Measurements from ENCODE around the gene CDK11A. TPM values are rescaled to one million over a fixed set of nuclear protein-coding genes. Genes with fewer than 3 reads are reported as not detected.
A peak's percentile ranks its signal among the peaks of the same experiment; 100 is the strongest.
"Not testable (repeated sequence)": the region's sequence is repeated elsewhere in the genome, so short reads cannot be mapped to it uniquely, and the experiment has no call there.

CDK11A gene
- total RNA-seq, 1 experiment from 2014 or later: 18.6 TPM

- DNase-seq; H3K27me3 ChIP-seq (ENCODE audit: control insufficient read depth, insufficient read depth, low read length): not testable (repeated sequence)
Measured at GRCh38 chr1:1707241-1707640, 16.9 kb downstream of the CDK11A start.

GRCh38 chr1:1705623-1706022, 18.5 kb downstream of the CDK11A start:
- not testable (repeated sequence) for H3K36me3 ChIP-seq (replicated peaks; ENCODE audit: control insufficient read depth, insufficient read depth, low read length); H3K4me3 ChIP-seq (ENCODE audit: insufficient read depth, low read depth, low read length); DNase-seq; H3K27me3 ChIP-seq (ENCODE audit: control insufficient read depth, insufficient read depth, low read length)

More at GRCh38 chr1:1707241-1707640, 16.9 kb downstream of the CDK11A start:
- H3K4me3 ChIP-seq (ENCODE audit: insufficient read depth, low read depth, low read length); H3K36me3 ChIP-seq (replicated peaks; ENCODE audit: control insufficient read depth, insufficient read depth, low read length): not testable (repeated sequence)

- not testable (repeated sequence) for H3K36me3 ChIP-seq (replicated peaks; ENCODE audit: control insufficient read depth, insufficient read depth, low read length); H3K4me3 ChIP-seq (ENCODE audit: insufficient read depth, low read depth, low read length); H3K27me3 ChIP-seq (ENCODE audit: control insufficient read depth, insufficient read depth, low read length)
- DNase-seq: peak; percentile 20
Measured at GRCh38 chr1:1704284-1704957, 19.7 kb downstream of the CDK11A start.

- Histone ChIP-seq H3K36me3 (replicated peaks; ENCODE audit: control insufficient read depth, insufficient read depth, low read length) (no peaks in the 10 kb centered on the region; the same call in none of the 2 replicates), H3K4me3 (ENCODE audit: insufficient read depth, low read depth, low read length) (no peak overlapping the region), H3K27me3 (ENCODE audit: control insufficient read depth, insufficient read depth, low read length) (no peaks in the 10 kb centered on the region)
- peak; percentile 23 for DNase-seq
Measured at GRCh38 chr1:1703796-1704195, 20.4 kb downstream of the CDK11A start.

DNA sequence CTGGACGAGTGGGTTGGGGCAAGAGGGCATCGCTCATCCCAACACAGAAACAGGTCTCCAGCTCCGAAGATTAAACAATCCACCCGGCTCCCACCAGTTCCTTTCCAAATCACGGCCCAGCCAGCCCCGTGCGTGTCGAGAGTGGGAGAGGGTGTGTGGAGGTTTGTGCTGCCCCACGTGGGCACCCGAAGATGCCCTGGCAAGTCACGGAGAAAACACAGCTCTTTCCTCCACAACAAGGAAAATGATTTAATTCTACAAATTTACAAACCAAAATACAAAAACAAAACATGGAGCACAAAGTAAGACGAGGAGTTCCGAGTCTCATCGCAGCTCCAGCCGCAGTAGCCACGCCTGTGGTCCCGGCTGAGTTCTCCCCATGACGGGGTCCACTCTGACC, 21.7 kb downstream of the CDK11A start:
- not testable (repeated sequence) for H3K27me3 ChIP-seq (ENCODE audit: control insufficient read depth, insufficient read depth, low read length); DNase-seq; H3K4me3 ChIP-seq (ENCODE audit: insufficient read depth, low read depth, low read length); H3K36me3 ChIP-seq (replicated peaks; ENCODE audit: control insufficient read depth, insufficient read depth, low read length)

- not testable (repeated sequence) for DNase-seq; H3K27me3 ChIP-seq (ENCODE audit: control insufficient read depth, insufficient read depth, low read length); H3K36me3 ChIP-seq (replicated peaks; ENCODE audit: control insufficient read depth, insufficient read depth, low read length); H3K4me3 ChIP-seq (ENCODE audit: insufficient read depth, low read depth, low read length)
Measured at GRCh38 chr1:1700557-1700956, 23.6 kb downstream of the CDK11A start.

DNA sequence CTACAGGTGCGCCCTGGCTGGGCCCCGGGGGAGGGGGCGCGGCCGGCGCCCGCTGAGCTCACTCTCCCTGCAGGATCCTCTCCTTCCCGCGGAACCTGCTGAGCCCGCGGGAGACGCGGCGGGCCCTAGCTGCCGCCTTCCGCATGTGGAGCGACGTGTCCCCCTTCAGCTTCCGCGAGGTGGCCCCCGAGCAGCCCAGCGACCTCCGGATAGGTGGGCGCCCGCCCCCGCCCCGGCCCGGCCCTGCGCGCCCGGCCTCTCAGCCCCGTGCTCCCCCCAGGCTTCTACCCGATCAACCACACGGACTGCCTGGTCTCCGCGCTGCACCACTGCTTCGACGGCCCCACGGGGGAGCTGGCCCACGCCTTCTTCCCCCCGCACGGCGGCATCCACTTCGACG, 24.1 kb downstream of the CDK11A start:
- not testable (repeated sequence) for H3K36me3 ChIP-seq (replicated peaks; ENCODE audit: control insufficient read depth, insufficient read depth, low read length); H3K4me3 ChIP-seq (ENCODE audit: insufficient read depth, low read depth, low read length); DNase-seq; H3K27me3 ChIP-seq (ENCODE audit: control insufficient read depth, insufficient read depth, low read length)

DNA sequence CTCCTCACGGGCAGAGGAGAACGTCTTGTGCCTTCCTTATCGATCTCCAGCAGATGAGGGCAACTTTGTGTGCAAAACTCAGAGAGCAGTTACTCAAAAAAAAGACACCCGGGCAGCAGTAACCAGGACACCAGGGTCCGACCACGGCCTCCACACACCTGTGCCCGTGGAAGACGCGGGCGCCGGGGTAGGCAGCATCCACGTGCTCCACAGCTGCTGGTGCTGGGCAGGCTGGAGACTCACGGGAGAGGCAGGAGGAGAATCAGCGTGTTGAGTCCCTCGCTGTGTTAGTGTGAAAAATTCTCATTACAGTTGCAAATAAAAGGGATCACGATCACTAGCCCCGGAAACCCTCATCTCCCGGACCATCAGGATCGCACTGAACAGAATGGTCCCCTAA, 25.1 kb downstream of the CDK11A start:
- DNase-seq; H3K4me3 ChIP-seq (ENCODE audit: insufficient read depth, low read depth, low read length); H3K27me3 ChIP-seq (ENCODE audit: control insufficient read depth, insufficient read depth, low read length); H3K36me3 ChIP-seq (replicated peaks; ENCODE audit: control insufficient read depth, insufficient read depth, low read length): not testable (repeated sequence)

DNA sequence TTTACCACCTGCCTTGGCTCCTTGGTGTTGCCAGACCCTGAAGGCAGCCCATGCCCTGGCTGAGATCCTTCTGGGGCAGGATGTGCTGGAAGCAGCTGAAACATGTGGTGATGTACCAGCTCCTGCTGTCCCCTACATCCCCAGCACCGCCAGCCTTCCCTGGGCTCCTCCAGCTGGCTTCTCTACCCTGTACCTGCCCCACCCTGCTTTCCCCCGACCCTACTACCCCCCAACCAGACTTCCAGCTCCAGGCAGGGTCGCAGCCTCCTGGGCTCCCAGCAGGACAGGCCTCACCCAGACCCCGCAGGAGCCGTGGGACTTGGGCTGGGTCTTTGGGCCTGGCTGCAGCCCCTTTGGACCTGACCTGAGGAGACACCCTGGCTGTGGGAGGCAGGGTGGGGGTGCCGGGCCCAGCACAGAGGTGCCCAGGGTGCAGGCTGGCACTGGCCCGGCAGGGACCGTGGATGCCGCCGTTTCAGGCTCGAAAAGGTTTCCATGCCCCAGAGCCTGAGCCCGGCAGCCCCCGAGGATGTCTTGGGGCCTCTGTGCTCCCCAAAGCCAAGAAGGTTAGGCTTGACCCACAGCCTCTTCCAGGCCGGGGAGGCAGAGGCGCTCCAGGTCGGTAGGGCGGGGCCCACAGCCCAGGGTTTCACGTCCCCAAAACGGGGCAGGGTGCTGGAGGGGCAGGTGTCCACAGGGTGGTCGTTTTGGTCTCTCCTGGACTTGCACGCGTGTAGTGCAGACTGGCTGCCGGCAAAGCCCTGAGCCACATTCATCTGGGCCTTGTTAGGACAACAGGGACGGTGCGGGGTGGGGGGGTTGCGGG, 26.6 kb downstream of the CDK11A start:
- not testable (repeated sequence) for H3K27me3 ChIP-seq (ENCODE audit: control insufficient read depth, insufficient read depth, low read length); H3K36me3 ChIP-seq (replicated peaks; ENCODE audit: control insufficient read depth, insufficient read depth, low read length); H3K4me3 ChIP-seq (ENCODE audit: insufficient read depth, low read depth, low read length)
- peak; percentile 21 for DNase-seq

- H3K27me3 ChIP-seq (ENCODE audit: control insufficient read depth, insufficient read depth, low read length); H3K36me3 ChIP-seq (replicated peaks; ENCODE audit: control insufficient read depth, insufficient read depth, low read length); H3K4me3 ChIP-seq (ENCODE audit: insufficient read depth, low read depth, low read length): not testable (repeated sequence)
- peak; percentile 19 for DNase-seq
Measured at GRCh38 chr1:1696431-1697357, 27.5 kb downstream of the CDK11A start.

DNA sequence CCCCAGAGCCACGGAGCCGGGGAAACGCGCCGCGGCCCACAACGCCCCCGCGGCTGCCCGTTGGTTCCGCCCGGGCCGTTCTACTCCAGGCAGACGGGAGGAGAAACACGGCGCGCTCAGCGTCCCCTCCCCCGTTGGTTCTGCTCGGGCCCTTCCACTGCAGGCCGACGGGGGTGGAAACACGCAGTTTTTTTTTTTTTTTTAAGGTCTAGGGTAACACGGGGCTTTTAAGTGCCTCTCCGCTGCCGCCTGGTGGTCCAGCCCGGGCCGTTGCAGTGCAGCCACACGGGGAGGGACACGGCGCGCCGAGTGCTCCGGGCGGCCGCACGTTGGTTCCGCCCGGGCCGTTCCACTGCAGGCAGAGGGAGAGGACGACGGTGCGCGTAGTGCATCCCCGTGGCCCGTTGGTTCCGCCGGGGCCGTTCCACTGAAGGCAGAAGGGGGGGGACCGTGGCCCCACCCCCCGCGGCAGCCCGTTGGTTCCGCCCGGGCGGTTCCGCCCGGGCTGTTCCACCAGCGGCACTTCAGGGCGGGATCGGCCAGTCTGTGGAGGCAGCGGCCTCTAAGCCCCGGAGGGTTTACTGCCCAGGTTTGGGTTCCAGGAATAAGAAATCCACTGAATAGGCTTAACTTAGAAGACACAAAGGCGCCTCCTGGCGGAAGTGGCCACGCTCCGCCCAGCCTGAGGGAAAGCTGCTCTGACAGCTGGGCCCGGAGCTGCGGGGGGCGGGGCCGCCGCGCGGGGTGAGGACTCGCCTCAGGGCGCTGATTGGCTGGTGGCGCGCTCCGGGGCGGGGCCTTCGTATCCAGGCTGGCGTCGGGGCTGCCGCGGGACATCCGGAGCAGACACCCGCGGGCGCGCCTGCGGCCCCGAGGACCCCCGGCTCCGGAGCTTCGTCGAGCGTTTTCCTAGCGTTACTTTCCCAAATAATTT, 31.2 kb downstream of the CDK11A start, which contains the start of gene SLC35E2B:
Gene SLC35E2B, minus strand, starts transcription at position 82 of the 934 bp plus-strand sequence. CDS start 16,096 bp downstream, outside the sequence.
- not testable (repeated sequence) for H3K36me3 ChIP-seq (replicated peaks; ENCODE audit: control insufficient read depth, insufficient read depth, low read length); H3K27me3 ChIP-seq (ENCODE audit: control insufficient read depth, insufficient read depth, low read length)
- peak; percentile 90 for DNase-seq
- H3K4me3 ChIP-seq (ENCODE audit: insufficient read depth, low read depth, low read length): peak within 1 kb of the TSS; percentile 59

DNA sequence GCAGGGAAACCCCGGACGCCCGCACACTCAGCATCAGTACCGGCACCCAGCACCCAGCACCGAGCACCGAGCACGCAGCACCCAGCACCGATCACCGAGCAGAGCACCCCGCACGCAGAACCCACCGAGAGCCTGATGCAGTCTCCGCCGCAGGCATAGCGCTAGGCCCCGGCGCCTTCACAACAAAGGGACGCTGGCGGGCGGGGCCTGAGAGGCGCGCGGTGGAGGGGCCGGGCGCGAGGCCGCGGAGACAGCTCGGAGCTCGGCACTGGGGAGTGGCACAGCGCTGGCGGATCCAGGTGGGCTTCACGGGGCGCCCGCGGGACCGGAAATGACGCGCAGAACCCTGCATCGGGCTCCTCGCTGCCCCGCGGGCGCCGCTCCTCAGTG, 31.8 kb downstream of the CDK11A start:
- peak overlapping the region; percentile 59 for H3K4me3 ChIP-seq (ENCODE audit: insufficient read depth, low read depth, low read length)

DNA sequence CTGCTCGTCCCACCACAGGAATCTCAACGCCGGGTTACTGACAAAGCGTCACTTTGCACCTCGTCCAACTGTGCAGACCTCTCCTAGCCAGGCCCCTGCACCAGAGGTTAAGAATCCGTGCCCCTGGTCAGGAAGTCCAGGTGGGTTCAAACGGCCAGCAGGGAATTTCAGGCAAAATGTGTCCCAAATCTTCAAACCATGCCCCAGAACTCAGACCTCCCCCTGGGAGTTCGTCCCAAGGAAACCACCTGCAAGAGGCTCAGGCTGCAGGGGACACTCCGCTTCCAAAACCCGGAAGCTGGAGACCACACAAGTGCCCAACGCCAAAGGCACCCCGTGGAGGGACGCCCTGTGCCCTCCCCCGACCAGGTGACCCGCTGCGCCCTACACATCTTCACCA, 32.7 kb downstream of the CDK11A start:
- not testable (repeated sequence) for H3K4me3 ChIP-seq (ENCODE audit: insufficient read depth, low read depth, low read length); H3K27me3 ChIP-seq (ENCODE audit: control insufficient read depth, insufficient read depth, low read length)

More for the DNA sequence above, 31.8 kb downstream of the CDK11A start:
- DNase-seq; H3K27me3 ChIP-seq (ENCODE audit: control insufficient read depth, insufficient read depth, low read length); H3K36me3 ChIP-seq (replicated peaks; ENCODE audit: control insufficient read depth, insufficient read depth, low read length): not testable (repeated sequence)

More for the DNA sequence above, 32.7 kb downstream of the CDK11A start:
- DNase-seq; H3K36me3 ChIP-seq (replicated peaks; ENCODE audit: control insufficient read depth, insufficient read depth, low read length): not testable (repeated sequence)
